Rectal smooth muscle tissue (tissue), 1 donor: Measurements from ENCODE around the gene RFT1.
A peak's percentile ranks its signal among the peaks of the same experiment; 100 is the strongest.

Experiments used
- H3K27ac ChIP-seq: one replicate; pipeline ENCODE4 v1.7.0; 2013; ENCODE audit warnings: low read depth, low read length, inconsistent platforms
- H3K27me3 ChIP-seq: one replicate; pipeline ENCODE4 v1.7.0; 2013; ENCODE audit warnings: low read length; ENCODE audit not compliant: control insufficient read depth, insufficient read depth
- H3K36me3 ChIP-seq: one replicate; pipeline ENCODE4 v1.7.0; 2013; ENCODE audit warnings: low read length; ENCODE audit not compliant: control insufficient read depth, insufficient read depth
- H3K4me1 ChIP-seq: one replicate; pipeline ENCODE4 v1.7.0; 2013; ENCODE audit warnings: low read length; ENCODE audit not compliant: control insufficient read depth, insufficient read depth
- H3K4me3 ChIP-seq: one replicate; pipeline ENCODE4 v1.7.0; 2013; ENCODE audit warnings: low read length
- H3K9ac ChIP-seq: one replicate; pipeline ENCODE4 v1.7.0; 2013; ENCODE audit warnings: low read length

RFT1 gene

DNA sequence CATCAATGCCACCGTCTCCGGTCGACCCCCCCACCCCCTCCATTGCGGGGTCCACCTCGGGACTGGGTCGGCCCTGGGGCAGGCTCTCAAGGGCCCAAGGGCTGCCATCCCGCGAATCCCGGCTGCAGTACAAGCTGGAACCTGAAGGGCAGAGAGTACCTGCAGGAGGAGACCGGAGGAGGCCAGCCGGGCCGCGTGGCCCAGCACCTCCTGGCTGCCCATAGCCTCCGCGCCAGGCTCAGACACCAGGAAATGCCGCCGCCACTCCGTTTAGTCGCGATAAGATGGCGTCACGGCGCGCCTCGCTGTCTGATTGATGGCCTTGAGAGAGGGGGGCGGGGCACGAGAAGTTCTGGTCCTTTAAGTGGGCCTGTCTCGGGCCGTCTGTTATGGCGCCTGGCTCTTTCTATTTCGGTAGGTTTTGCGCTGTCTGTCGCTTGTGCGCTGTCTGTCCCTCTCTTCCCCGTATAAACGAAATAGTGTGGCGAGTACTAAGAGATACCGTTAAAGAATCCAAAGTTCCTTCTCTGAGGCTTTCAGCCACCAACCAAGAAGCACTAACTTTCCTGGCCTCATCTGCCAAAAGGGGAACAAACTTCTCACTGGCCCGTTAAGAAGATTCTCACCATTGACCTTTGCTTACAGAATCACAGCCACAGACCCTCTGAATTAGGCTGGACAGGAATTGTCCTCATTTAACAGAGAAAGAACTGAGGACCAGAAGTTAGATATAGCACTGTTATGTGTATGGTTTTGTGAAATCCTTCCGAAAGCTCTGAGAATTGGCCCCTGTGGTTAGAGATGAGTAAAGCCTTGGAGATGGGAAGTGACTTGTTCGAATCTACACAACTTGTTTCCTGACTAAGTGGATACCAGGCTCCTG is at the start of gene RFT1:
RFT1 (minus strand) TSS at position 257 of the 883 bp plus-strand sequence; CDS start at position 222, 35 bp downstream.
- peak within 1 kb of the TSS; percentile 83 for H3K4me3 ChIP-seq
- no peaks in the 10 kb centered on the region for H3K27me3 ChIP-seq
- peaks cover 10% of the 10 kb centered on the region for H3K4me1 ChIP-seq
- peak within 1 kb of the TSS; percentile 64 for H3K9ac ChIP-seq
- peak within 1 kb of the TSS; percentile 88 for H3K27ac ChIP-seq
- peaks cover 3% of the 10 kb centered on the region for H3K36me3 ChIP-seq

DNA sequence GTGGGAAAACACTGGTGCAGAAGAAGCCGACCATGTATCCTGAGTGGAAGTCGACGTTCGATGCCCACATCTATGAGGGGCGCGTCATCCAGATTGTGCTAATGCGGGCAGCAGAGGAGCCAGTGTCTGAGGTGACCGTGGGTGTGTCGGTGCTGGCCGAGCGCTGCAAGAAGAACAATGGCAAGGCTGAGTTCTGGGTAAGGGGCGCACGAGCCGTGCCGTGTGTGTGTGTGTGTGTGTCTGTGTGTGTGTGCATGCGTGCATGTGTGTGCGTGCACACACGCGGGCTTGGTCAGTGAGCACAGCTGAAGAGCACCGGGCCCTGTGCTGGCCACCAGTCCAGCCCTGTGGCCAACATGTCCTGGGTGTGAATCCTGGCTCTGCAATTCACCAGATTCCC is 49.3 kb upstream of the RFT1 start:
- no peaks in the 10 kb centered on the region for H3K4me1 ChIP-seq
- no peaks in the 10 kb centered on the region for H3K27me3 ChIP-seq
- H3K9ac ChIP-seq = no peak overlapping the region
- H3K27ac ChIP-seq = no peak overlapping the region
- no peak overlapping the region for H3K4me3 ChIP-seq
- peaks cover 31% of the 10 kb centered on the region for H3K36me3 ChIP-seq

DNA sequence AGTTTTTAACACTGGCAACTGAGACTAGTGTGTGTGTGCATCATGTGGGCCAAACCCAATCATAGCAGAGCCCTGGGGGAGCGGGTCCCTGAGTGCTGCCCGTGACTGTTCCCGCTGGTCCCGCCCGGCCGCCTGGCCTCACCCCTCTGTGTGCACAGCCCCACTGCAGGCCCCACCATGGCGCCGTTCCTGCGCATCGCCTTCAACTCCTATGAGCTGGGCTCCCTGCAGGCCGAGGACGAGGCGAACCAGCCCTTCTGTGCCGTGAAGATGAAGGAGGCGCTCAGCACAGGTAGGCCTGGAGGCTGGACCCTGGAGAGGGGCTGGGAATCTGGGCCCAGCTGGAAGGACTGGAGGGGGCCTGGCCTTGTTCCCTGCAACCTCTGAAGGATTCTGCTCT is 48.0 kb upstream of the RFT1 start:
- no peak overlapping the region for H3K9ac ChIP-seq
- H3K27me3 ChIP-seq = no peaks in the 10 kb centered on the region
- H3K27ac ChIP-seq = no peak overlapping the region
- H3K4me3 ChIP-seq = no peak overlapping the region
- peaks cover 26% of the 10 kb centered on the region for H3K36me3 ChIP-seq
- H3K4me1 ChIP-seq = no peaks in the 10 kb centered on the region

DNA sequence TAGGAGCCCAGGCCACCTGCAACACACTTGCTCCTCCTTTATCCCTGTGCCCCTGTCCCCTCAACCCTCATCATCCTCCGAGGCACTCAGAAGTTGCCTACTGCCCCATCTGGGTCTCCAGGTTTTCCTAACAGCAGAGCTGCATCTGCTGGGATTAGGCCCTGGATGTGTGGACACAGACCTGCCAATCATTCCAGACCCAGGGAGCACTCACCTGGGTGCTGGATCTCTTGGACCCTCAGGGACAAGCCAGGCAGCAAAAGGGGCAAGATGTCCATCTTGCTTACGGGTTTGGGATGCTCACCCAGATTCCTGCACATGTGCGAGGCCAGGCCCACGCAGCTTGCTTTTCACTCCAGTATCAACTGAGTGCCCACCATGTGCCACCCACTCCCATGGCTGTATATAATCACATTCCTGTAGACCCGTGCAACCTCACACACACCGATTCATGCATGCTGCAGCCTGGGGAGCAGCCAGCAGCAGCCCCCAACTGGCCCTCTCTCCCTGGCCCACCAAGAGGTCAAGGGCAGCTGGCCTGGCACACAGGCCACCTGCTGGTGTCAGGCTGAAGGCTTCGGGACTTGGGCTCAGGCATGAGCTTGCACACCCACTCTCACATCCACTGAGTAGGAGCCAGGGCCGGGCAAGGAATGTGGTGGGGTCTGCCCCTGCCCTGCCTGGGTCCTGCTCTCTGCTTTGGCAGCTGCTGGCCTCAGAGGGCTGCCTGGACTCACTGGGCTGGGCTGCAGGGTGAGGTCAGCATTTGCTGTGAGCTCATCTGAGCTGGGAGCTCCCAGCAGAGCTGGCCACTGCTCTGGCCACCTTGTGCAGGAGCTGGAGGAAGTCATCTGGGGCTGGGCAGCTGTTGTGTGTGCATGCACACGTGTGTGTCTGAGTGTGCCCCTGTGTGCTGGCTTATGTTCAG is 45.6 kb upstream of the RFT1 start:
- Histone ChIP-seq H3K36me3 (peaks cover 21% of the 10 kb centered on the region), H3K4me1 (no peaks in the 10 kb centered on the region), H3K27me3 (no peaks in the 10 kb centered on the region), H3K9ac (no peak overlapping the region), H3K4me3 (no peak overlapping the region), H3K27ac (no peak overlapping the region)

DNA sequence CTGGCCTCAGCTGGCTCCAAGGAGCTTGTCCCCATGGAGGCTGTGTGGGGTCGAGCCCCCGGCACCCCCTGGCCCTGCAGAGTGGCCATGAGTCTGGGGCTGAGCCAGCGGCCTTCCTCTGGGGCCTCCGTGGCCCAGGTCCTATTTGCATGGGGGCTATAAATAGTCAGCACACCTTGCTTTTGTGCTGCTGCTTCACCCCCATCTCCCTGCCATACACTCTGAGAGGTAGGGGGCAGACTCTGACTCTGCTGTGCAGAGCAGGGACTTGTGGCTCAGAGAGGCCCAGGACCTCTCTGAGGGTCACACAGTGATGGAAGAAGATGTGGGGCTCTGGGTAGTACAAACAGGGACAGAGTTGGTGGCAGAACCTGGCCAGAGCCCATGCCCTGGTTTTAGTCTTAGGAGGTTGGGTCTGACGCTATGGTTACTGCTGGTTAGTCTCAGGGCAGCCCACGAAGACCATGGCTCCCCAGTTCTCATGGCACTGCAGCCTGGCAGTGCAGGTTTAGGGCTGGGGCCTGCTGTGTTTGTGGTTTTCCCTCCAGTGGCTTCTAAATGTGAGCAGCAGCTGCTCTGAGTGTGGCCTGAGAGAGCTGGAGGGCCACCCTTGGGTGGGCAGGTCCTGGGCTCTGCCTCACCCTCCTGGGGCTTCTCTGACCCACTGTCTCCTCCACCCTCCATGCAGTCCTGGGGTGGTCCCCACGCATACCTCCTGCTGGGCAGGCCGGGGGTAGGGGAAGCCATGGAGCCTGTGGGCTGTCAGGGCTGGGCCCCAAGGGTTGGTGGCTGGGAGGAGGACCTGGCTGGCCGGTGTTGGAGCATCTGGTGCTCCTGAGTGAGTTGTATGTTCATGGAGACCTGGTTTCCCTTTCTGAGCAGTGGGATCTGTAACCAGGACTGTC is 44.4 kb upstream of the RFT1 start:
- no peaks in the 10 kb centered on the region for H3K27me3 ChIP-seq
- peaks cover 17% of the 10 kb centered on the region for H3K36me3 ChIP-seq
- no peak overlapping the region for H3K9ac ChIP-seq
- H3K27ac ChIP-seq = no peak overlapping the region
- H3K4me3 ChIP-seq = no peak overlapping the region
- no peaks in the 10 kb centered on the region for H3K4me1 ChIP-seq

DNA sequence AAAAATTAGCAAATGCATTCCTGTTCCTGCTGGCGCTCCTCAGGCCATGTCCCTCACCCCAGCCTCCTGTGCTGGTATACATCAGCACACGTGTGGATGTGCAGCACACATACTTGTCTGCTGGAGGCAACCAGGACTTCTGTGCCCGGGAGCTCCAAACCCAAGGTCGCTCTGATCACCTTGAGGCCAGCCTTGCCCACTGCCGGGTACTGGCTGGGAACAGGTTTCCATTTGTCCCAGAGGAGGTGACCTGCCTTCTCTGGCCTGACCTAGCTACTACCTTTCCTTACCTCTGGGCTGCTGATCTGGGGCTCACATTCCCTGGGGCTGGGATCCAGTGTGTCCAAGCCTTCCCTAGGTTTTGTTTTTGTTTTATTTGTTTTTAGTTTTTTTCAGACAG is 42.9 kb upstream of the RFT1 start:
- H3K27me3 ChIP-seq = no peaks in the 10 kb centered on the region
- no peak overlapping the region for H3K27ac ChIP-seq
- H3K4me1 ChIP-seq = no peaks in the 10 kb centered on the region
- H3K9ac ChIP-seq = no peak overlapping the region
- peaks cover 6% of the 10 kb centered on the region for H3K36me3 ChIP-seq
- H3K4me3 ChIP-seq = no peak overlapping the region

- Histone ChIP-seq H3K27ac (no peak overlapping the region), H3K4me3 (no peak overlapping the region), H3K36me3 (peaks cover 6% of the 10 kb centered on the region), H3K4me1 (no peaks in the 10 kb centered on the region), H3K9ac (no peak overlapping the region), H3K27me3 (no peaks in the 10 kb centered on the region)
Measured at GRCh38 chr3:53171827-53172505, 41.7 kb upstream of the RFT1 start.

DNA sequence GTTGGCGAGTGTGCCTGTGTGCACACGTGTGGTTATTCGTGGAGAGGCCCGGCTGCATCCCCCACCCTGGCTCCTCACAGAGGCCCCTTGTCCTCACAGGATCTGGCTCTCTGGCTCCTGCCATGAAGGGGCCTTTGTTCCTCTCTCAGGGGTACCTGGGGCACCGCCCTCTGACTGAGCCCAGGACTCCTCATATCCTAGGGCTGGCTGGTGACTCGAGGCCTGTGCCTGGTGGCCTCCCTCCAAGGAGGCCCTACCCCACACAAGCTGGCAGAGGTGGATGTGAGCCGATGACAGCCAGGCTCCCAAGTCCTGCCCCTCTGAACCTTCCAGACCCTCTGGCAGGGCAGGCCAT is 40.8 kb upstream of the RFT1 start:
- no peaks in the 10 kb centered on the region for H3K27me3 ChIP-seq
- H3K4me3 ChIP-seq = no peak overlapping the region
- no peaks in the 10 kb centered on the region for H3K4me1 ChIP-seq
- no peak overlapping the region for H3K27ac ChIP-seq
- peaks cover 6% of the 10 kb centered on the region for H3K36me3 ChIP-seq
- no peak overlapping the region for H3K9ac ChIP-seq

- Histone ChIP-seq H3K9ac (no peak overlapping the region), H3K27ac (no peak overlapping the region), H3K36me3 (peaks cover 4% of the 10 kb centered on the region), H3K4me1 (no peaks in the 10 kb centered on the region), H3K27me3 (no peaks in the 10 kb centered on the region), H3K4me3 (peak overlapping the region; percentile 6)
Measured at GRCh38 chr3:53170325-53171063, 40.3 kb upstream of the RFT1 start.

DNA sequence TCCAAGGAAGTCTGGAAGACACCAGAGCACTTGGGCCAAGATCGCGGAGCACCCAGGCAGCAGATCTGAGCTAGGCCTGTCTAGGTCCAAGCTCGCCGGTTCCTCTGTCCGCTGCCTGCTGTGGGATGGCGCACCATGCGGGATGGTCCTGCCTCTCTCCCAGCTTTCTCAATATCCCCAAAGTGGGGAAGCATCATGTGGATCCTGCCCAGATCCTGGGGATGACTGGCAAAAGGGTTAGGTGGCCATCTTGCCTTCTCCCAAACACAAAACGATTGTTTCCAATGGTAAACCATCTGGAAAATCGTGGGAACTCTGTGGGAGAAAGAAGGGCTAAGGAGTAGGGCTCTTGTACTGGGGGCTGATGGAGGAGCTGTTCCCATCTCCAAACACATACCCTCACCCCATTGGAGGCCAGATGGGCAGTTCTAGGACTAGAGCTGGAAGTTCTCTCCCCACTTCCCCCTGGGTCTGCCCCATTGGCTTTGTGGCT is 39.6 kb upstream of the RFT1 start:
- H3K4me1 ChIP-seq = no peaks in the 10 kb centered on the region
- no peaks in the 10 kb centered on the region for H3K27me3 ChIP-seq
- H3K36me3 ChIP-seq = no peaks in the 10 kb centered on the region
- no peak overlapping the region for H3K4me3 ChIP-seq
- no peak overlapping the region for H3K9ac ChIP-seq
- no peak overlapping the region for H3K27ac ChIP-seq
